ENCODE results near the gene CYB561D2. TPM values are rescaled to one million over a fixed set of nuclear protein-coding genes. Genes with fewer than 3 reads are reported as not detected.

Gene CYB561D2
- polyA plus RNA-seq, 1 donor from 2014 or later = 63.3 TPM

GRCh38 chr3:50319894-50320625 lies 30.6 kb upstream of the CYB561D2 start:
- H3K9me3 Mint-ChIP-seq = no peaks in the 10 kb centered on the region
- H3K4me1 Mint-ChIP-seq = peaks cover 25 to 41% (median 28%) of the 10 kb centered on the region in 3 donors
- peak overlapping the region; percentile 33 to 88 (median 82) for H3K27ac Mint-ChIP-seq
- H3K27me3 Mint-ChIP-seq = no peaks in the 10 kb centered on the region
- peak overlapping the region; percentile 89 to 98 (median 93) for H3K4me3 Mint-ChIP-seq
- peaks cover 2% of the 10 kb centered on the region for H3K36me3 Mint-ChIP-seq

GRCh38 chr3:50320853-50321335 lies 29.8 kb upstream of the CYB561D2 start:
- no peaks in the 10 kb centered on the region for H3K27me3 Mint-ChIP-seq
- peaks cover 2% of the 10 kb centered on the region for H3K36me3 Mint-ChIP-seq
- H3K27ac Mint-ChIP-seq = peak overlapping the region; percentile 33 to 88 (median 82)
- peak overlapping the region; percentile 89 to 98 (median 93) for H3K4me3 Mint-ChIP-seq
- peaks cover 25 to 41% (median 28%) of the 10 kb centered on the region in 3 donors for H3K4me1 Mint-ChIP-seq
- no peaks in the 10 kb centered on the region for H3K9me3 Mint-ChIP-seq

DNA sequence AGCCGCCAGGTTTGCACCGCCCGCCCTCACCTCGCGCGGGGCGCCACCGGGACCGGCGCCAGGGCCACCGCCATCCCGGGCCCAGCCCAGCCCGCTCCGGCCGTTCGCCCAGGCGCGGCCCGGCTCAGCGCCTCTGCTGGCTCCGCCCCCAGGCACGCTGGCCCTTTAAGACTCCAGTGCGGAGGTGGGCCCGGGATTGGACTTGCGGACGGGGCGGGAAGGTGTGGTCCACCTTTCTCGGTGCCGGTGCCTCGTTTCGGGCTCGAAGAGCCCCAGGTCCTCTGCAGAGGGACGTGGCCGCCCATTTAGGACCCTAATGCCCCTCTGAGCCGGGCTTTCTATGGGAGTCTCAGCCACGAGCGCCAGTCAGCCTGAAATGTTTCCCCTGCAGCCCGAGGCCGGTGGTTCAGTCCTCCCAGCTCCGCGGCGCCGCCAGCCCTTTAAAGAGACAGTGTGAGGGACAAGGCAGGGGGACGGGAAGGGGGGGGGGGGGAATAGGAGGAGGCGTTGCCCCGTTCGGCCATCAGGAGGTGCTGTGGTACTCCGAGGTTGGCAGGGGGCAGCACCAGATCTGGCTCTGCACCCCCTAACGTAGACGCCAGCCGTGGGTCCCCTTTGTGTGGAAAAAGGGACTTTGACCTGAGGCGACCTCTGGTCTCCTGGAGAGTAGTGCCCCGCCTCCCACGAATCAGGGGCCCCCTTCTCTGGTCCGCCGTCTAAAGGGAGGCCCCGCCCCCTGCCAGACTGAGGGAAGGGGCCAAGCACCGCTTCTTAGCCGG lies 29.1 kb upstream of the CYB561D2 start:
- peaks cover 21 to 37% (median 26%) of the 10 kb centered on the region in 3 donors for H3K4me1 Mint-ChIP-seq
- H3K27ac Mint-ChIP-seq = peak overlapping the region; percentile 89 to 96 (median 95)
- no peaks in the 10 kb centered on the region for H3K36me3 Mint-ChIP-seq
- H3K9me3 Mint-ChIP-seq = no peaks in the 10 kb centered on the region
- no peaks in the 10 kb centered on the region for H3K27me3 Mint-ChIP-seq
- peak overlapping the region; percentile 84 to 96 (median 92) for H3K4me3 Mint-ChIP-seq

DNA sequence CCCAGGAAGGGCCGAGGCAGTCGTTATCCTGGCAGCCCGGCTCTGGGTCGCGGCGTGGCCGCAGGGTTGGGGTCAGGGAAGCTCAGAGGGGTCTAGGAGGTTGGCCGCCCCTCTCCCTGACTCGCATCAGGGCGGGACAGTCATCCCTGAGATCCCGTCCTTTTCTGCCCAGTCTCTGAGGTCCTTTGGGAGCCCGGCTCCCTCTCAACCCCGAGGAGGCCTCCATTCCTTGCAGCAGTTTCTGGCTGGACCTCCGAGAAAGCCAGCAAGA lies 28.6 kb upstream of the CYB561D2 start:
- H3K27ac Mint-ChIP-seq = peak overlapping the region in 2 of 3 donors; percentile 89 to 95
- H3K4me3 Mint-ChIP-seq = peak overlapping the region in 3 of 4 donors; percentile 84 to 95 (median 90)
- no peaks in the 10 kb centered on the region for H3K27me3 Mint-ChIP-seq
- no peaks in the 10 kb centered on the region for H3K36me3 Mint-ChIP-seq
- H3K9me3 Mint-ChIP-seq = no peaks in the 10 kb centered on the region
- H3K4me1 Mint-ChIP-seq = peaks cover 16 to 32% (median 25%) of the 10 kb centered on the region in 3 donors

DNA sequence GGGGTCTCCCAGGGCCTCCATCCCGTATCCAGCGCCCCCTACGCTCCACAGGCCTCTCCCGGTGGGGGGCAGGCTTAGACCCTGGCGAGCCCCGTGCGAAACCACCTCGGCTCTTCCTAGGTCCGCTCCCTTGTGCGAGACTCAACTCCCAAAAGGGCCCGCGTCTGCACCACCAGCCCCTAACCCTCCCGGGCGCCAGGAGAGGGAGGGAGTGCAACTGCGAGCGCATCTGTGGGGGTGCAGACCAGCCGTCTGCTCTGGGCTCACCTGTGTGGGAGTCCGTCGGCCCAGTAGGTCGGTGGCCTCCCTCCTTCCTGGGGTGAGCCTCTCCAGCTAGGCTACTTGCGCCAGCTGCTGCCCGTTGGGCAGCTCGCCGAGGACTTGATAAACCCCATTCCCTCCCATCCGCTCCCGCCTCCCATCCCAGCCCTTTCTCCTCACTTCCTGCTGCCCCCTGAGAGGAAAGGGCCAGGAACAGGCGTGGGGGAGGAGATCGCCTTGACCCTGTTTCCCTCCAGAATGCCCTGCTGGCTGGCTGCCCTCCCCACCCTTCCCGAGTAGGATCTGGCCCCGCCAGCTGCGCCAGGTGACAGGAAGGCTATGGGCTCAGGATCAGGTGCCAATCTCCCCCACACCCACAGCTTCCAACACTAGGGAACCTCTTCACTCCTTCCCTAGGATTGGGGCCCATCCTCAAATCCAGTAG lies 28.1 kb upstream of the CYB561D2 start, which contains the start of gene HYAL2:
Gene HYAL2 (minus strand): TSS at position 360 of the 706 bp plus-strand sequence. CDS start 2,256 bp downstream, outside the sequence.
- peak within 1 kb of the TSS; percentile 84 to 96 (median 94) for H3K4me3 Mint-ChIP-seq
- no peaks in the 10 kb centered on the region for H3K9me3 Mint-ChIP-seq
- H3K4me1 Mint-ChIP-seq = peaks cover 15 to 31% (median 26%) of the 10 kb centered on the region in 3 donors
- H3K27me3 Mint-ChIP-seq = no peaks in the 10 kb centered on the region
- peak within 1 kb of the TSS; percentile 89 to 96 (median 95) for H3K27ac Mint-ChIP-seq
- no peaks in the 10 kb centered on the region for H3K36me3 Mint-ChIP-seq

GRCh38 chr3:50323092-50323600 lies 27.5 kb upstream of the CYB561D2 start:
- Mint-ChIP-seq H3K9me3 (no peaks in the 10 kb centered on the region), H3K36me3 (no peaks in the 10 kb centered on the region), H3K27ac (peak overlapping the region in 2 of 3 donors; percentile 53 to 89), H3K27me3 (no peaks in the 10 kb centered on the region), H3K4me1 (peaks cover 17 to 34% (median 28%) of the 10 kb centered on the region in 3 donors), H3K4me3 (peak overlapping the region in 2 of 4 donors; percentile 13 to 92)

DNA sequence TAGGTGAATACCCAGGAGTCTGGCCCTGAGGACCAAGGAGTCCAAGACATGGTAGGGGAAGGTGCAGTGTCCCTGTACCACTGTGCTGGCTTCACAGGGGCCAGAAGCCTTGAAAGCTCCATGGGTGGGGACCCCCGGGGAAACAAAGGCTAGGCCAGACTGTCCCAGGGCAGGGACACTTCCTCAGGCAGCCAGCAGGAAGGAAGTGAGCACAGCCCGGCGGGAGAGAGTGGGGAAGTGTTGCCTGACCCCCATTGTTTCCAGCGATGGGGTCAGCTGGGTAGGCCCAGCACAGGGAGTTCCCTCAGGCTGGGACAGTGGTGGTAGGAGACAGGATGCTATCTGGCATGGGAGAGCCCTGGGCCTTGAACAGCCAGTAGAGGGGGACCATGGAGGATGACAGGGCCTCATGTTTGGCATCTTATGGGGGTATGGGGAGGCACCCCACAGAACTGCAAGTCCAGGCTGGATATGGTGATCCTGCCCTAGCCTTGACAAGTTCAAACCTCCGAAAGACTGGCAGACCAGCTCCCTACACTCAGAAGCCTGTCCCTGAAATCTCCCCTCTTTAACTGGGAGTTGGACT lies 27.0 kb upstream of the CYB561D2 start:
- peaks cover 20 to 34% (median 30%) of the 10 kb centered on the region in 3 donors for H3K4me1 Mint-ChIP-seq

DNA sequence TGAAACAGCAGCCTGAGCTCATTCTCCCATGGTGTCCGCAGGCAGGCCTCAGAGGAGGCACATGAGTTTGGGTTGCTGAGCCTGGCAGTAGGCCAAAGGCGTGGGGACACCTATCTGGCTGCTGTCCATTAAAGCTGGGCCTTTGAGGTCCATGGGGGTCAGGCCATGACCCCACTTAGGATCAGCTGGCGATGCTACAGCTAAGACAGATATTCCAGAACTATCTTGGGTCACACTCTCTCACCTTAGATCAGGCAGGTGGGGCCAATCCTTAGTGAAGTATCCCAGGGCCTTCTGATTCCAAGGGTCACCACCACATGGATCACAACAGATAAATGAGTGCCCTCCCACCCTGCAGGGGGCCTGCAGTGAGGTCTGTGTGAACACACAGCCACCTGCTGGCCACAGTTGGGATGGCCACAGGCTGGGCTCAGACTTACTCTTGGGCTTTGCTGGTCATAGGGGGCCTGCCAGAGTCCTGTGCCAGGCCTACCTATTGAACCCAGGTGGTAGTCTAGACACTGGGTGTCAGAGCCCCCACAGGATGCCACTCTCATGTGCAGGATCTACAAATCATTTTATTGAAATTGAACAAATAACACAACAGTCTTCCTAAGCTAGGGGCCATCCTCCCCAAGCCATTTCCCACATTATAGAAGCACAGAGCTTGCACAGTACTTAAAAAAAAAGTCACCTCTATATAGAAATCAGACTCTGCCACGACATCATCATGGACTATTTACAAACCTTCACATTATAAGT lies 26.1 kb upstream of the CYB561D2 start:
- peaks cover 17 to 27% (median 26%) of the 10 kb centered on the region in 3 donors for H3K4me1 Mint-ChIP-seq
- H3K36me3 Mint-ChIP-seq = no peaks in the 10 kb centered on the region
- H3K27me3 Mint-ChIP-seq = no peaks in the 10 kb centered on the region
- no peaks in the 10 kb centered on the region for H3K9me3 Mint-ChIP-seq
- peak overlapping the region in 3 of 4 donors; percentile 3 to 92 (median 27) for H3K4me3 Mint-ChIP-seq
- peak overlapping the region in 2 of 3 donors; percentile 63 to 86 for H3K27ac Mint-ChIP-seq

More for the DNA sequence above, 27.0 kb upstream of the CYB561D2 start:
- peak overlapping the region in 2 of 3 donors; percentile 53 to 89 for H3K27ac Mint-ChIP-seq
- no peaks in the 10 kb centered on the region for H3K36me3 Mint-ChIP-seq
- no peaks in the 10 kb centered on the region for H3K9me3 Mint-ChIP-seq
- peak overlapping the region in 1 of 4 donors; percentile 92 for H3K4me3 Mint-ChIP-seq
- H3K27me3 Mint-ChIP-seq = no peaks in the 10 kb centered on the region

- peak overlapping the region in 1 of 3 donors; percentile 86 for H3K27ac Mint-ChIP-seq
- no peaks in the 10 kb centered on the region for H3K36me3 Mint-ChIP-seq
- H3K4me3 Mint-ChIP-seq = peak overlapping the region in 2 of 4 donors; percentile 27 to 92
- H3K27me3 Mint-ChIP-seq = no peaks in the 10 kb centered on the region
- H3K4me1 Mint-ChIP-seq = peaks cover 14 to 23% (median 22%) of the 10 kb centered on the region in 3 donors
- H3K9me3 Mint-ChIP-seq = no peaks in the 10 kb centered on the region
These were observed 25.6 kb upstream of the CYB561D2 start for GRCh38 chr3:50325113-50325480.

- no peaks in the 10 kb centered on the region for H3K9me3 Mint-ChIP-seq
- H3K4me1 Mint-ChIP-seq = peaks cover 11 to 19% (median 19%) of the 10 kb centered on the region in 3 donors
- peak overlapping the region in 2 of 4 donors; percentile 41 to 92 for H3K4me3 Mint-ChIP-seq
- no peaks in the 10 kb centered on the region for H3K36me3 Mint-ChIP-seq
- H3K27me3 Mint-ChIP-seq = no peaks in the 10 kb centered on the region
- no peak overlapping the region for H3K27ac Mint-ChIP-seq
These were observed 25.0 kb upstream of the CYB561D2 start for GRCh38 chr3:50325497-50326181.

DNA sequence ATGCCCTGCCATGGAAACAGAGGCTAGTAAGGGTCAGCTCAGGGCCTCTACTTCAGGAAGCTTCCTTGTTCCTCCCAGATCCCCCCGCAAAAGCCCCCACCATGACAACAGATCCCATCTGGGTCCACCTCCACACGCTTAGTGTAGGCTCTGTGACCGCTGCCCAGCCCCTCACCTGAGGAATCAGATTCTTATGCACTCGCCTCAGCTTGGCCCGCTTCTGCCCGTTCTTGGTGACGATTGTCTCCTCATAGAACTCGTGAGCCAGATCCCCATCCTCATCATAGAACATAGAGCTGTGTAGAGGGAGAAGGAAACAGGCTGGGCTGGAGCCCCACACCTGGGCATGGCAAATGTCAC lies 24.5 kb upstream of the CYB561D2 start:
- Mint-ChIP-seq H3K4me1 (peaks cover 11 to 19% (median 17%) of the 10 kb centered on the region in 3 donors), H3K27ac (no peak overlapping the region), H3K36me3 (no peaks in the 10 kb centered on the region), H3K27me3 (no peaks in the 10 kb centered on the region), H3K4me3 (peak overlapping the region in 2 of 4 donors; percentile 81 to 92), H3K9me3 (no peaks in the 10 kb centered on the region)

DNA sequence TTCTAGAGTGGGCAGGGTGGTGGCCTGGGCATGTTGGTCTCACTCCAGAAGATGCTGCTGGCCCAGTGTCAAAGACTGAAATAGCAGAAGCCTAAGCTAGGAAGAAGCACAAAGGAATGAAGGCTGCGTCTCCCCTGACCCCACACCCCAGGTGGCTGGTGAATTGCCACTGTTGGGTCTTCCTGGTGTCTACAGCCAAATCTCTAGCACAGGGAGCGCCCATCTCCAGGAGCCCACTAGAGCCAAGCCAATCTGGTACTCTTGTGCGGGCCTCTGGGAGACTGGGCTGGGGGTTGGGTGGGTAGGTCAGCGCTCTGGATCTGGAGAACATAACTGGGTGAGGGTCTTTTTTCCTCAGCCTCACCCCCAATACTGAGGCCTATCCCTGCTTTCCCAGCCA lies 23.5 kb upstream of the CYB561D2 start:
- Mint-ChIP-seq H3K9me3 (no peaks in the 10 kb centered on the region), H3K4me3 (peak overlapping the region; percentile 90 to 96 (median 92)), H3K27ac (peak overlapping the region in 2 of 3 donors; percentile 71 to 96), H3K36me3 (no peaks in the 10 kb centered on the region), H3K27me3 (no peaks in the 10 kb centered on the region), H3K4me1 (peaks cover 11 to 19% (median 17%) of the 10 kb centered on the region in 3 donors)
